Progenitor cell of endocrine pancreas (in vitro differentiated cells): ENCODE results near the gene LHFPL5. TPM values are rescaled to one million over a fixed set of nuclear protein-coding genes. Genes with fewer than 3 reads are reported as not detected.

ENCODE experiments used
- DNase-seq: peaks from one replicate; pipeline ENCODE4 v3.0.0; 2021; ENCODE audit warnings: low spot score; ENCODE audit not compliant: unreplicated experiment
- H3K27ac Mint-ChIP-seq: 2 replicates; pipeline ENCODE4 v1.8.0; 2021; ENCODE audit warnings: mild to moderate bottlenecking, moderate library complexity, mixed read lengths
- H3K27me3 Mint-ChIP-seq: 2 replicates; pipeline ENCODE4 v1.8.0; 2021; ENCODE audit warnings: mixed read lengths
- H3K36me3 Mint-ChIP-seq: 2 replicates; pipeline ENCODE4 v1.8.0; 2022; ENCODE audit warnings: mixed read lengths; ENCODE audit not compliant: insufficient read depth
- H3K4me1 Mint-ChIP-seq: 2 replicates; pipeline ENCODE4 v1.8.0; 2021; ENCODE audit warnings: low read depth, mixed read lengths
- H3K4me3 Mint-ChIP-seq: 2 replicates; pipeline ENCODE4 v1.8.0; 2021; ENCODE audit warnings: low read depth, mild to moderate bottlenecking, moderate library complexity, mixed read lengths
- H3K9me3 Mint-ChIP-seq: 2 replicates; pipeline ENCODE4 v1.8.0; 2021; ENCODE audit warnings: low read depth, mixed read lengths
- total RNA-seq: library from RNA; stranded (reverse); gene quantifications from 2 replicates; pipeline ENCODE4 v1.2.1, GENCODE V29; 2021
- TF ChIP-seq, protein P1 (sequence below): fragments of 200-600 bp; sonication (generic); IDR thresholded peaks from one replicate; pipeline ENCODE4 v1.5.0; 2021; ENCODE audit warnings: antibody characterized with exemption, mild to moderate bottlenecking; ENCODE audit not compliant: unreplicated experiment

LHFPL5 gene
- total RNA-seq, 1 donor from 2014 or later = not detected

DNA sequence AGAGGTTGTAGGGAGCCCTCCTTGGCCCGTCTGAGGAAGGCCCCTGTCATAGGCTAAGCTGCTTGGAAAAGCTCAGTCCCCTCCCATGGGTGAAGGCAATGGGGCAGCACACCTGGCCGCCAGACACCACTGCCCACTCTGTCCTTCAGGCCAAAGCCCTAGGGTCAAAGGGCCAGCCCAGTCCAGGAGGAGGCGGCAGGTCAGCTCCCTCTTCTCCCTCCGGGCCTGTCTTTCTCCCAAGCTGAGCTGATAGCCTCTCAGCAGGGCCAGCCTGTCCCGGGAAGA, 33.9 kb upstream of the LHFPL5 start:
- no peak for DNase-seq
- Mint-ChIP-seq H3K4me3 (no peak overlapping the region), H3K9me3 (no peaks in the 10 kb centered on the region), H3K4me1 (no peaks in the 10 kb centered on the region), H3K27ac (no peak overlapping the region), H3K36me3 (no peaks in the 10 kb centered on the region), H3K27me3 (peaks cover 31% of the 10 kb centered on the region)
- TF ChIP-seq, protein P1, sequence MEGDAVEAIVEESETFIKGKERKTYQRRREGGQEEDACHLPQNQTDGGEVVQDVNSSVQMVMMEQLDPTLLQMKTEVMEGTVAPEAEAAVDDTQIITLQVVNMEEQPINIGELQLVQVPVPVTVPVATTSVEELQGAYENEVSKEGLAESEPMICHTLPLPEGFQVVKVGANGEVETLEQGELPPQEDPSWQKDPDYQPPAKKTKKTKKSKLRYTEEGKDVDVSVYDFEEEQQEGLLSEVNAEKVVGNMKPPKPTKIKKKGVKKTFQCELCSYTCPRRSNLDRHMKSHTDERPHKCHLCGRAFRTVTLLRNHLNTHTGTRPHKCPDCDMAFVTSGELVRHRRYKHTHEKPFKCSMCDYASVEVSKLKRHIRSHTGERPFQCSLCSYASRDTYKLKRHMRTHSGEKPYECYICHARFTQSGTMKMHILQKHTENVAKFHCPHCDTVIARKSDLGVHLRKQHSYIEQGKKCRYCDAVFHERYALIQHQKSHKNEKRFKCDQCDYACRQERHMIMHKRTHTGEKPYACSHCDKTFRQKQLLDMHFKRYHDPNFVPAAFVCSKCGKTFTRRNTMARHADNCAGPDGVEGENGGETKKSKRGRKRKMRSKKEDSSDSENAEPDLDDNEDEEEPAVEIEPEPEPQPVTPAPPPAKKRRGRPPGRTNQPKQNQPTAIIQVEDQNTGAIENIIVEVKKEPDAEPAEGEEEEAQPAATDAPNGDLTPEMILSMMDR = no peak

DNA sequence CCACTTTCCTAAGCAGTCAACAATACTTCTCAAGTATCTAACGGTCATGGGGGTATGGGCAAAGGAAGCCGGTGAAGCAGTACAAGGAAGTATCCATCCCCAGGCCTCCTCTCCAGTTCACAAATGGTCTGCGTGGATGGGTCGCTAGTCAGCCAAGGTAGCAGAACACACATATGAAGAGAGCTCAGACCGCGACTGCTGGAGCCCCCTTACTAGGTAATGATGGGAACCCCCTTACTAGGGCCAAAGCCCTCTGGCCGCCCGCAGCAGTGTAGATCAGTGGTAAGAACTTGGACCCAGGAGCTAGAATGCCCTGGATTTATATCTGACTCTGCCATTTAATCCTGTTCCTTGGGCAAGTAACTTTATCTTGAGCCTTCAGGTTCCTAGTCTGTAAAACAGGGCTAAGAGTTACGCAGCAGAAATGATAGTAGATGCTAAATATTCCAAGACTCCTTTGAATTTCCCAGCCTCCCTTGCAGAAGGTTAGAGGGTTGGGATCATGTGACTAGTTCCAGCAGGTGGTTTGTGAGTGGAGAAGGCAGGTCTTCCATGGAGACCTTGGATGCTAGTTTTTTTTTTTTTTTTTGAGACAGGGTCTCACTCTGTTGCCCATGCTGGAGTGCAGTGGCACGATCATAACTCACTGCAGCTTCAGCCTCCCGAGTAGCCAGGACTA, 30.9 kb upstream of the LHFPL5 start:
- DNase-seq = no peak
- Mint-ChIP-seq H3K4me1 (peaks cover 2% of the 10 kb centered on the region), H3K9me3 (no peaks in the 10 kb centered on the region), H3K4me3 (no peak overlapping the region), H3K36me3 (no peaks in the 10 kb centered on the region), H3K27me3 (peaks cover 40% of the 10 kb centered on the region), H3K27ac (no peak overlapping the region)
- TF ChIP-seq, protein P1 = no peak

DNA sequence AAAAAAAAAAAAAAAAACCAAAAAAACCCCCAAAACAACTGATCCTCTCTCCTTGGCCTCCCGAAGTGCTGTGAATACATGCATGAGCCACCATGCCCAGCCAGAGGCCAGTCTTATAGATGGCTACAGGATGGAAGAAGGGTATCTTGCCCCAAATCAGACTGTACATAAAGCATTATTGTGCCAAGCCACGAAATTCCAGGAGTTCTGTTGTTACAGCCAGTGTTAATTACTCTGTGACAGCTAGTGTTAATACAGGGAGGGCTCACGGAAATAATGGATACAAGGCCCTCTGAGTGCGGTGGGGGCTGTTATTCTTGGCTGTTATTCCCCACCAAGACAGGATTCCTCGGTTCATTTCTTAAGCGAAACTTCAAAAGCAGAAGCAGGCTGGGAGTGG, 30.1 kb upstream of the LHFPL5 start:
- Mint-ChIP-seq H3K27ac (no peak overlapping the region), H3K4me3 (no peak overlapping the region), H3K4me1 (peaks cover 2% of the 10 kb centered on the region), H3K27me3 (peaks cover 48% of the 10 kb centered on the region), H3K9me3 (no peaks in the 10 kb centered on the region), H3K36me3 (no peaks in the 10 kb centered on the region)
- TF ChIP-seq, protein P1 = no peak
- DNase-seq = no peak

DNA sequence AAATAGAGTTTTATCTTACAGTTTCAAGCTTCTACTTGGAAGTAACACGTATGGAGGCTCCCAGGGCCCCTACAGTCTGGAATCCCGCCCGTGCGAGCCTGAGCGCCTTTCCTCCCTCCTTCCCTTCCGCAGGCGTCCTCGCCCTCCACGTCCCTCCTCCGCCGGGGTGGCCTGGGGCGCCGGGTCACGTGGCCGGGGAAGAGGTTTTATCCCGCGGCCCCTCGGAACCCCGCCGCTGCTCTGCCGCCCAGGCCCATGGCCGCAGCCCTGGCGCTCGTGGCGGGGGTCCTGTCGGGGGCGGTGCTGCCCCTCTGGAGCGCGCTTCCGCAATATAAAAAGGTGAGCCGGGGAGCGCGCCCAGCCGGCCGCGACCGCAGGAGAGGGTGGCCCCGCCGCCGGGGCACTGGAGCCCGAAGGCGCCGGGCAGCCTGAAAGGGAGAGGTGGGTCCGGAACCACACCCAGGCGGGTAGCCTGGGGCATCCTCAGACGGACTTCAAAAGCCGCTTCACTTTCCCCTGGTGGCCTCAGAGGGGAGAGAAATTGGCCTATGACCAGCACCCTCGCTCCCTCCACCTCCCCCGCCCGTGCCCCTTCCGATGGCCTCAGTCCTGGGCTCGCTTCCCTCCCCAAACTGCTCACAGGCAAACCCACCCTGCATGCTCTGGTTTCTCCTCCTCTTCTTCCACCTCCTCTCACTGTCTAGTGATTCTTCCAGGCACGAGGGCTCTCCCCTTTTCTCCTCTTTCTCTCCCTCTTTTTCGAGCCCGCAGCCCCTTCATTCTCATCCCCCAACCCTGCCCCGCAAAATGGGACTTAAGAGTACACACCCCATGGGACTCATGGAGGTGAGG, 28.6 kb upstream of the LHFPL5 start, which contains the start of gene CLPSL2:
Gene CLPSL2 (plus strand): TSS at position 235 of the 852 bp plus-strand sequence. CDS start 21 bp downstream, at position 256.
- H3K27ac Mint-ChIP-seq = no peak within 1 kb of the TSS
- H3K27me3 Mint-ChIP-seq = peaks cover 45% of the 10 kb centered on the region
- TF ChIP-seq, protein P1 = peak; percentile 26
- peak within 1 kb of the TSS; percentile 70 for H3K4me3 Mint-ChIP-seq
- H3K36me3 Mint-ChIP-seq = no peaks in the 10 kb centered on the region
- no peaks in the 10 kb centered on the region for H3K9me3 Mint-ChIP-seq
- peak; percentile 20 for DNase-seq
- H3K4me1 Mint-ChIP-seq = peaks cover 2% of the 10 kb centered on the region

DNA sequence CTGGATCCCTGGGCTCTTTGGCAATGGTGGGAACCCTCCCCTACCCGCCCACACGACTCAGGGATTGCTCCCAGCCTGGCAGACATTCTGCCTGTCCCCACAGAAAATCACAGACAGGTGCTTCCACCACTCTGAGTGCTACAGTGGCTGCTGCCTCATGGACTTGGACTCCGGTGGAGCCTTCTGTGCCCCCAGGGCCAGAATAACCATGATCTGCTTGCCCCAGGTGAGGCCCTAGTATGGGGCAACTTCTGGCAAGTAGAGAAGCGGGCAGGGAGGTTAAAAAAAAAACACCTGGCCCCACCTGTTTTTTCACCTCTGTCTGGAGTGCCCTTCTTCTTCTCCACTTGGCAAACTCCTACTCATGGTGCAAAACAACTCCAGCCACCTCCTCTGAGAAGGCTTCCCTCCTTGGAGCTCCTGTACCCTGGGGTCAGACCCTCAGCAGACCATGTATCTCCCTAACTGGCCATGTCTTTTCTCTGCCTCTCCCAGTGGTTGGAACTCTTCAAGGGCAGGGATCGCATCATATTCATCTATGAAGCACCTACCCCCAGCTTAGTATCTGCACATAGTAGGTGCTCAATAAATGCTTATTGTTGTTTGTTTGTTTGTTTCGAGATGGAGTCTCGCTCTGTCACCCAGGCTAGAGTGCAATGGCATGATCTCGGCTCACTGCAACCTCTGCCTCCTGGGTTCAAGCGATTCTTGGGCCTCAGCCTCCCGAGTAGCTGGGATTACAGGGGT, 27.6 kb upstream of the LHFPL5 start:
- Mint-ChIP-seq H3K27ac (no peak overlapping the region), H3K27me3 (peaks cover 39% of the 10 kb centered on the region), H3K4me3 (peak overlapping the region; percentile 58), H3K4me1 (peaks cover 2% of the 10 kb centered on the region), H3K9me3 (no peaks in the 10 kb centered on the region), H3K36me3 (no peaks in the 10 kb centered on the region)
- TF ChIP-seq, protein P1 = no peak
- no peak for DNase-seq
